ENCODE results near the gene EFCAB11. TPM values are rescaled to one million over a fixed set of nuclear protein-coding genes. Genes with fewer than 3 reads are reported as not detected.

Gene EFCAB11
- polyA plus RNA-seq, 3 donors = 2.0 to 4.3 (median 2.1) TPM

- Histone ChIP-seq H3K9me3 (replicated peaks in 1 of 2; ENCODE audit: control insufficient read depth in 1 of 2, insufficient read depth in 1 of 2, low read length in 2 of 2) (no peaks in the 10 kb centered on the region), H3K27me3 (ENCODE audit: control insufficient read depth in 2 of 2, insufficient read depth in 2 of 2, low read length in 2 of 2) (no peaks in the 10 kb centered on the region), H3K27ac (ENCODE audit: low read depth in 1 of 2, low read length in 2 of 2) (no peak overlapping the region), H3K4me2 (replicated peaks; ENCODE audit: extremely low read depth, low read length, poor library complexity, severe bottlenecking) (no peak overlapping the region), H4K20me1 (ENCODE audit: insufficient read depth, low read length) (no peaks in the 10 kb centered on the region), H3K79me2 (ENCODE audit: insufficient read depth, low read length) (no peaks in the 10 kb centered on the region), H3K4me1 (ENCODE audit: control insufficient read depth in 1 of 2, insufficient read depth in 2 of 2, low read length in 2 of 2) (no peaks in the 10 kb centered on the region), H3K36me3 (replicated peaks in 1 of 2; ENCODE audit: control insufficient read depth in 1 of 2, insufficient read depth in 2 of 2, low read length in 2 of 2) (peaks cover 68 to 97% of the 10 kb centered on the region in 2 donors), H2AFZ (ENCODE audit: insufficient read depth, low read depth, low read length, poor library complexity, severe bottlenecking) (no peak overlapping the region), H3K4me3 (replicated peaks in 1 of 3; ENCODE audit: low read depth in 2 of 3, low read length in 3 of 3) (no peak overlapping the region), H3K9ac (ENCODE audit: insufficient read depth, low read length, poor library complexity, severe bottlenecking) (no peak overlapping the region)
- Mint-ChIP-seq H3K27me3 (ENCODE audit: low read depth in 3 of 3) (peaks cover 0 to 2% (median 0%) of the 10 kb centered on the region in 3 donors), H3K4me3 (no peak overlapping the region), H3K27ac (no peak overlapping the region), H3K9me3 (no peaks in the 10 kb centered on the region), H3K36me3 (peaks cover 78 to 82% of the 10 kb centered on the region in 2 donors), H3K4me1 (no peaks in the 10 kb centered on the region)
- no peak for DNase-seq
- TF ChIP-seq, protein P1, sequence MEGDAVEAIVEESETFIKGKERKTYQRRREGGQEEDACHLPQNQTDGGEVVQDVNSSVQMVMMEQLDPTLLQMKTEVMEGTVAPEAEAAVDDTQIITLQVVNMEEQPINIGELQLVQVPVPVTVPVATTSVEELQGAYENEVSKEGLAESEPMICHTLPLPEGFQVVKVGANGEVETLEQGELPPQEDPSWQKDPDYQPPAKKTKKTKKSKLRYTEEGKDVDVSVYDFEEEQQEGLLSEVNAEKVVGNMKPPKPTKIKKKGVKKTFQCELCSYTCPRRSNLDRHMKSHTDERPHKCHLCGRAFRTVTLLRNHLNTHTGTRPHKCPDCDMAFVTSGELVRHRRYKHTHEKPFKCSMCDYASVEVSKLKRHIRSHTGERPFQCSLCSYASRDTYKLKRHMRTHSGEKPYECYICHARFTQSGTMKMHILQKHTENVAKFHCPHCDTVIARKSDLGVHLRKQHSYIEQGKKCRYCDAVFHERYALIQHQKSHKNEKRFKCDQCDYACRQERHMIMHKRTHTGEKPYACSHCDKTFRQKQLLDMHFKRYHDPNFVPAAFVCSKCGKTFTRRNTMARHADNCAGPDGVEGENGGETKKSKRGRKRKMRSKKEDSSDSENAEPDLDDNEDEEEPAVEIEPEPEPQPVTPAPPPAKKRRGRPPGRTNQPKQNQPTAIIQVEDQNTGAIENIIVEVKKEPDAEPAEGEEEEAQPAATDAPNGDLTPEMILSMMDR (IDR thresholded peaks at IDR 0.05) = no peak
- intact Hi-C loops (cut with micrococcal nuclease) = no loop called here
These were observed 32.6 kb upstream of the EFCAB11 start for GRCh38 chr14:89987161-89987475.

DNA sequence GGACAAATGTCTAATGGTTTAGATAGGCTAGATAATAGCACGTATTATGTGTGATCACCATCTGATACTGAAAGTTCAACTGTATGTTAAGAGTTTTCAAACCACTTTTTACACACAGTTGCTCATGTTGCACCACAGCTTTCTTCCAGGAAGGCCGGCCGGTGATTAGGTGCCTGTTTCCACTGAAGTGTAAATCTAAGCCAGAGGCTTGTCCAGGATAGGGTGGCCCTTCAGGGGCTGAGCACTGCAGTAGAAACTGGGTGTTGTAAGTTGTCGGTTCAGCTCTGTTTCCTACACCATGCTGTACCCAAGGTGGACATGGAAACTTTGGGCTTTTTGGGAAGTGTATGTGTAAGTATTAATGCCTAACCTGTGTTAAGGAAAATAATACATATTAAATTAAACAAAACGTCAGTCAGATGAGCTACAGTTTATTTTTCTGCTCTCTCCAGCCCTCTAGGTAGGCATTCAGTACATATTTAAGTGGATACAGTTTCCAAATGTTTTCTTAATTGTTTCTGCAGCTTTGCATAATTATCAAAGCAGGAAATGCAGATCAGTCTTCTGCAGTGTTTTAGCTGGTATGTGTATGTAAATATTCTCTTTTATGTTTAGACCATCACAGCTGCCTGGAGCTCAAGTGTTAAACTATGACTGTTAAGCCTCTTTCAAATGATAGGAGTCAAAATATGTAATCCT is 32.1 kb upstream of the EFCAB11 start:
- Histone ChIP-seq H2AFZ (ENCODE audit: insufficient read depth, low read depth, low read length, poor library complexity, severe bottlenecking) (no peak overlapping the region), H3K27me3 (ENCODE audit: control insufficient read depth in 2 of 2, insufficient read depth in 2 of 2, low read length in 2 of 2) (no peaks in the 10 kb centered on the region), H3K4me1 (ENCODE audit: control insufficient read depth in 1 of 2, insufficient read depth in 2 of 2, low read length in 2 of 2) (no peaks in the 10 kb centered on the region), H3K4me2 (replicated peaks; ENCODE audit: extremely low read depth, low read length, poor library complexity, severe bottlenecking) (no peak overlapping the region), H3K79me2 (ENCODE audit: insufficient read depth, low read length) (no peaks in the 10 kb centered on the region), H3K27ac (ENCODE audit: low read depth in 1 of 2, low read length in 2 of 2) (no peak overlapping the region), H3K4me3 (replicated peaks in 1 of 3; ENCODE audit: low read depth in 2 of 3, low read length in 3 of 3) (no peak overlapping the region), H3K9me3 (replicated peaks in 1 of 2; ENCODE audit: control insufficient read depth in 1 of 2, insufficient read depth in 1 of 2, low read length in 2 of 2) (no peaks in the 10 kb centered on the region), H4K20me1 (ENCODE audit: insufficient read depth, low read length) (no peaks in the 10 kb centered on the region), H3K9ac (ENCODE audit: insufficient read depth, low read length, poor library complexity, severe bottlenecking) (no peak overlapping the region), H3K36me3 (replicated peaks in 1 of 2; ENCODE audit: control insufficient read depth in 1 of 2, insufficient read depth in 2 of 2, low read length in 2 of 2) (peaks cover 70 to 99% of the 10 kb centered on the region in 2 donors)
- TF ChIP-seq, protein P1 (IDR thresholded peaks at IDR 0.05) = no peak
- H3K27ac Mint-ChIP-seq = no peak overlapping the region
- WGBS (ENCODE audit: insufficient coverage) = no CpG with 5 or more reads among the region's 5 CpGs
- intact Hi-C loops (cut with micrococcal nuclease) = no loop called here
- H3K4me1 Mint-ChIP-seq = no peaks in the 10 kb centered on the region
- DNase-seq = no peak
- no peak overlapping the region for H3K4me3 Mint-ChIP-seq
- no peaks in the 10 kb centered on the region for H3K9me3 Mint-ChIP-seq
- H3K27me3 Mint-ChIP-seq (ENCODE audit: low read depth in 3 of 3) = peaks cover 0 to 2% (median 0%) of the 10 kb centered on the region in 3 donors
- peaks cover 79 to 84% of the 10 kb centered on the region in 2 donors for H3K36me3 Mint-ChIP-seq
